ENCODE results near the gene TSEN54. TPM values are rescaled to one million over a fixed set of nuclear protein-coding genes. Genes with fewer than 3 reads are reported as not detected.

The TSEN54 gene
- total RNA-seq, 5 donors from 2014 or later (not counting 1 experiment from before 2014, with no cell fraction given) = 54.9 to 94.7 (median 67.6) TPM

DNA sequence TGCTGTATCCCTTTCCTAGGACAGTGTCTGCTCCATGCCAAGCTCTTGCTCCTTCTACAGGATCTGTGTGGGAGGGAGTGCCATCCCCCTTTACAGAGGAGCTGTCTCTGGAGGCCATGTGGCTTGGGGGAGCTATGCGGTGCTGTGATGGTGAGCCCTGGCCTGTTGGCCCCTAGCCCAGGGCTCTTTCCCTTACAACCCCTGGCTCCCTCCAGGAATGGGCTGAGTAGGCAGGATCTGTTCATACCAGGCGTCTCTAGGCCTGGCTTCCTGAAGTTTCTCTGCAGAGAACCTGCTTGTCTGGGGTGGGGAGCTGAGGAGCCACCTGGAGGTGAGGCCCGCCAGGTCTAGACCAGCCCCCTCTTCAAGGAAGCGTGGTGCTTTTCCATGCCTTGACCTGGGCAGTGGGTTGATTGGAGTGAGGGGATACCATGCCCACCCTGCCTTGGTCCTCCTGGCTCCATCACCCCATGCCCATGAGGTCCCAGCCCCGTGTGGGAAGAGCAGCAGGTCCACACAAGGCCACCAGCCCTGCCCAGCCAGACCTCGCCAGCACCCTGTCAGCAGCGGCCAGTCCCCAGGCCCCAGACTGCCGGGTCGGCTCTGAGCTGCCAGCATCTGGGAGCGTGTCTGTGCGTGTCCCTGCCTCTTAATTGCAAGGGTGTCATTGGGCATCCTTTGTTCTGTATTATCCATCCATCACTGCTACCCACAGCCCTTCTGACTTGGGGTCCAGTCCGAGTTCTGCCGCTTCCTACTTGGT lies 23.8 kb downstream of the TSEN54 start:
- ChIA-PET POLR2A (interaction anchor here in 1 of 2 donors (0.6 to 0.7 kb wide), 2 partner anchors 15 to 385 kb away, joined by 3 to 8 read pairs; partner anchors contain the start of gene LLGL2), CTCF (interaction anchor here (0.5 to 0.6 kb wide), 2 partner anchors 228 to 849 kb away, joined by 3 read pairs; no protein-coding TSS in a partner anchor)
- Mint-ChIP-seq H3K4me3 (no peak overlapping the region), H3K4me1 (peaks cover 8 to 16% (median 10%) of the 10 kb centered on the region in 3 donors), H3K27me3 (no peaks in the 10 kb centered on the region), H3K36me3 (peaks cover 12% of the 10 kb centered on the region), H3K9me3 (no peaks in the 10 kb centered on the region), H3K27ac (no peak overlapping the region)
- no peak for ATAC-seq (replicated peaks in 1 of 4)
- no peaks in the 10 kb centered on the region for H3K9me3 ChIP-seq
- H3K36me3 ChIP-seq (ENCODE audit: control insufficient read depth in 2 of 2, extremely low read depth in 1 of 2, insufficient read depth in 1 of 2, low read length in 1 of 2) = peaks cover 3 to 23% of the 10 kb centered on the region in 2 donors
- peaks cover 4 to 22% of the 10 kb centered on the region in 2 experiments for H3K4me1 ChIP-seq (ENCODE audit: control insufficient read depth in 1 of 2, extremely low read depth in 1 of 2, insufficient read depth in 2 of 2, low read length in 2 of 2)
- no peak overlapping the region for H3K27ac ChIP-seq (ENCODE audit: low read length)
- 90% methylated on average over 8 of the region's 13 CpGs for WGBS (ENCODE audit: insufficient coverage)
- H3K4me3 ChIP-seq (ENCODE audit: control insufficient read depth in 1 of 2, extremely low read depth in 1 of 2, low read length in 1 of 2) = no peak overlapping the region
- H3K27me3 ChIP-seq (replicated peaks in 1 of 2; ENCODE audit: control insufficient read depth in 2 of 2, extremely low read depth in 1 of 2, insufficient read depth in 2 of 2, low read length in 1 of 2) = peaks cover 0 to 3% of the 10 kb centered on the region in 2 experiments
- DNase-seq = no peak

DNA sequence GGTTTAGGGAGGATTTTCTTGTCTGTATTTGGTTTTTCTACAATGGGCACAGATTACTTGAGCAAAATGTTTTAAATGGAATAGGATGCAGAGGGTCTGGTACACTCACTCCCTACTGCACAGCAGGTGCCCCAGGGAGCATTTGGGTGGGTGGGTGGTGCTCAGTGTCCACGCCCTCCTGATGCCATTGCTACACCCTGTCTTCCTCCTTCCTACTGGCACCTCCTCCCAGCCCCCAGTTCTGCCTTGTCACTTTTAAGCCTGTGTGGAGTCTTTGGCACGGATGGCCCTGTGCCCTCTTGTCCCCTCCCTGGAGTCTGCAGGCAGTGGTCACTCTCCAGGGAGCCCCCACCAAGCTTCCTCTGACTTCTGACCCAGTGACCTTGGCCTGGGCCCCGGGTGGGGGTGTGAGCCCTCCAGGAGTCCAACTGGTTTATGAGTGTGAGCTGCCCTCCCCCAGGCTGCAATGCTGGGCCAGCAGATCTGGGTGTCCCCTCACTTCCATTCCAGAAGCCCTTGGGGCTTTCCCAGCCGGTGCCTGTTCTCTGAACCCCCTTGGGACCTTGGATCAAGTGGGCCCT lies 24.7 kb downstream of the TSEN54 start:
- DNase-seq (no peak), ATAC-seq (replicated peaks in 1 of 4) (no peak)
- H3K36me3 Mint-ChIP-seq = peaks cover 20% of the 10 kb centered on the region
- no peak overlapping the region for H3K4me3 Mint-ChIP-seq
- H3K27me3 Mint-ChIP-seq = no peaks in the 10 kb centered on the region
- no peak overlapping the region for H3K4me3 ChIP-seq (ENCODE audit: control insufficient read depth in 1 of 2, extremely low read depth in 1 of 2, low read length in 1 of 2)
- CTCF ChIA-PET = no interaction called here
- POLR2A ChIA-PET = no interaction called here
- H3K9me3 Mint-ChIP-seq = no peaks in the 10 kb centered on the region
- peaks cover 3 to 23% of the 10 kb centered on the region in 2 donors for H3K36me3 ChIP-seq (ENCODE audit: control insufficient read depth in 2 of 2, extremely low read depth in 1 of 2, insufficient read depth in 1 of 2, low read length in 1 of 2)
- H3K27ac Mint-ChIP-seq = no peak overlapping the region
- peaks cover 0 to 13% of the 10 kb centered on the region in 2 experiments for H3K4me1 ChIP-seq (ENCODE audit: control insufficient read depth in 1 of 2, extremely low read depth in 1 of 2, insufficient read depth in 2 of 2, low read length in 2 of 2)
- peaks cover 0 to 3% of the 10 kb centered on the region in 2 experiments for H3K27me3 ChIP-seq (replicated peaks in 1 of 2; ENCODE audit: control insufficient read depth in 2 of 2, extremely low read depth in 1 of 2, insufficient read depth in 2 of 2, low read length in 1 of 2)
- 90% methylated on average over 3 of the region's 4 CpGs for WGBS (ENCODE audit: insufficient coverage)
- H3K9me3 ChIP-seq = no peaks in the 10 kb centered on the region
- H3K4me1 Mint-ChIP-seq = peaks cover 0 to 8% (median 3%) of the 10 kb centered on the region in 3 donors
- no peak overlapping the region for H3K27ac ChIP-seq (ENCODE audit: low read length)

DNA sequence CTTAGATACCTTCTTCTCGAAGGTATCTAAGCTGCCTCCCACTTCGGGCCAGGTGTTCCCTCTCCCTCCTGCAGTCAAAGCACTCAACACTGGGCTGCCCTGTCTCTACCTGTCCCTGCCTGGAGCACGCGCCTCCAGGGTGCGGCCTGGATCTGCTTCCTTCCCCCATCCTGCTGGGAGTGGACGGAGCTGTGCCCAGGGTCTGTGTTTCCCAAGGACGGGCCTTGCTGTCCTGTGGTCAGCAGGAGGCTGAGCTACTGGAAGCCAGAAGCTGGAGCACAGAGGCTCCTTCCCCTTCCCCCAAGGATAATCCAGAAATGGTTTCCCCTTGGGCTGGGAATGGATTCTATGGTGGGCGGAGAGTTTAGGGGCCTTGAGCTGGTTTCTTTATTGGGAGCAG lies 25.9 kb downstream of the TSEN54 start:
- DNase-seq = no peak
- Mint-ChIP-seq H3K4me3 (no peak overlapping the region), H3K27ac (no peak overlapping the region), H3K4me1 (peaks cover 0 to 5% (median 0%) of the 10 kb centered on the region in 3 donors), H3K9me3 (no peaks in the 10 kb centered on the region), H3K36me3 (peaks cover 23% of the 10 kb centered on the region), H3K27me3 (no peaks in the 10 kb centered on the region)
- Histone ChIP-seq H3K9me3 (no peaks in the 10 kb centered on the region), H3K4me3 (ENCODE audit: control insufficient read depth in 1 of 2, extremely low read depth in 1 of 2, low read length in 1 of 2) (no peak overlapping the region), H3K36me3 (ENCODE audit: control insufficient read depth in 2 of 2, extremely low read depth in 1 of 2, insufficient read depth in 1 of 2, low read length in 1 of 2) (peaks cover 3 to 30% of the 10 kb centered on the region in 2 donors), H3K27ac (ENCODE audit: low read length) (no peak overlapping the region), H3K4me1 (ENCODE audit: control insufficient read depth in 1 of 2, extremely low read depth in 1 of 2, insufficient read depth in 2 of 2, low read length in 2 of 2) (peaks cover 0 to 7% of the 10 kb centered on the region in 2 experiments), H3K27me3 (replicated peaks in 1 of 2; ENCODE audit: control insufficient read depth in 2 of 2, extremely low read depth in 1 of 2, insufficient read depth in 2 of 2, low read length in 1 of 2) (peaks cover 0 to 3% of the 10 kb centered on the region in 2 experiments)
- ATAC-seq (replicated peaks in 1 of 4) = no peak
- CTCF ChIA-PET = no interaction called here
- 98% methylated on average over 5 of the region's 8 CpGs for WGBS (ENCODE audit: insufficient coverage)
- POLR2A ChIA-PET = interaction anchor here in 1 of 2 donors (0.7 kb wide), 1 partner anchor 115 kb away, joined by 6 read pairs; no protein-coding TSS in a partner anchor

DNA sequence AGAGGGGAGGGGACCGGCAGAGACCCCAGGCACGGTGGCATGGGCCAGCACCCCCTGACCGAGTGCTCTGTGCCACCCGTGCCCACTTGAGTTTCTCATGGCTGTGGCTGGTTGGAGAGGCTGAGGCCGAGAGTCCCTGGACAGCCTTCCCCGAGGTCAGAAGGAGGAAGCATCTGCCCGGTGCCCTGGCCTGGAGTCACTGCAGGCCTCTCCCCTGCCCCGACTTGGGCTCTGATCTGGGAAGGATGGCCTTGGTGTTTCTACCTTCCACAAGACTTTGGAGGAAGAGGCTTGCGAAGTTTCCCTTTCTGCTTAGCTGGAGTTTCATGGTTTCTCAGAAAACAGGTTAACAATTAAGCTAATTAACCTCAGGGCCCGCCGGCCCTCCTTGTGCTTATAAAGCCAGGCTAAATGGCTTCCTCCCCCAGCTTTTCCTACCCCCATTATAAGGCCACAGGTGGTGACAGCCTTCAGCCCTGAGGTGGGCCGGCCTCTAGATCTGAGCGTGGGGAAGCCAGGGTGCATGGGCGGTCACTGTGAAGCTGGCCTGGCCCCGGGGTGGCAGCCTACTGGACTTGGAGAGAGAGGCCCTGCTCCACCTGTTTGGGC lies 26.5 kb downstream of the TSEN54 start:
- Mint-ChIP-seq H3K4me1 (peaks cover 0 to 5% (median 0%) of the 10 kb centered on the region in 3 donors), H3K4me3 (no peak overlapping the region), H3K27me3 (no peaks in the 10 kb centered on the region), H3K9me3 (no peaks in the 10 kb centered on the region), H3K27ac (no peak overlapping the region), H3K36me3 (peaks cover 23% of the 10 kb centered on the region)
- H3K27me3 ChIP-seq (replicated peaks in 1 of 2; ENCODE audit: control insufficient read depth in 2 of 2, extremely low read depth in 1 of 2, insufficient read depth in 2 of 2, low read length in 1 of 2) = peaks cover 0 to 3% of the 10 kb centered on the region in 2 experiments
- peaks cover 0 to 4% of the 10 kb centered on the region in 2 experiments for H3K4me1 ChIP-seq (ENCODE audit: control insufficient read depth in 1 of 2, extremely low read depth in 1 of 2, insufficient read depth in 2 of 2, low read length in 2 of 2)
- H3K9me3 ChIP-seq = no peaks in the 10 kb centered on the region
- H3K4me3 ChIP-seq (ENCODE audit: control insufficient read depth in 1 of 2, extremely low read depth in 1 of 2, low read length in 1 of 2) = no peak overlapping the region
- DNase-seq (no peak), ATAC-seq (replicated peaks in 1 of 4) (no peak)
- WGBS (ENCODE audit: insufficient coverage) = 98% methylated on average over 8 of the region's 15 CpGs
- peaks cover 3 to 30% of the 10 kb centered on the region in 2 donors for H3K36me3 ChIP-seq (ENCODE audit: control insufficient read depth in 2 of 2, extremely low read depth in 1 of 2, insufficient read depth in 1 of 2, low read length in 1 of 2)
- CTCF ChIA-PET = no interaction called here
- H3K27ac ChIP-seq (ENCODE audit: low read length) = no peak overlapping the region
- POLR2A ChIA-PET = no interaction called here

DNA sequence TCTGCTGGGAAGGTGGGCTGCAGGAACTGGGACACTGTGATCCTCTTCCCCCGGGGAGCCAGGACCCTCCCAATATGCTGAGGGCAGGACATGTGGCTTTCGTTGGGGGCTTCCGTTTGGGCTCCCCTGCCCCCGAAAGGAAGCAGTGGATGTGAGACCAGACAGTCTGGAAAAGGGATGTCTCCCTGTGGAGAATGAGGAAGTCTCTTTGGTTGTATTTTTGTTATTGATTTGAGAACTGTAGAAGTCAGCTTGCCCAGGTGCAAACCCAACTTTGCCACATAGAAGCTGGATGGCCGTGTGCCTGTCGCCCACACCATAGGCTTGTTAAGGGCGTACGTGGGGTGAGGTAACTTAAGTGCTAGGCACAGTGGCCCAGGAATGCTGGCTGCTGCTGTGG lies 27.9 kb downstream of the TSEN54 start:
- DNase-seq (no peak), ATAC-seq (replicated peaks in 1 of 4) (no peak)
- Mint-ChIP-seq H3K4me3 (no peak overlapping the region), H3K27me3 (no peaks in the 10 kb centered on the region), H3K4me1 (peaks cover 0 to 3% (median 0%) of the 10 kb centered on the region in 3 donors), H3K36me3 (peaks cover 22% of the 10 kb centered on the region), H3K27ac (no peak overlapping the region), H3K9me3 (no peaks in the 10 kb centered on the region)
- H3K27ac ChIP-seq (ENCODE audit: low read length) = no peak overlapping the region
- peaks cover 0 to 3% of the 10 kb centered on the region in 2 experiments for H3K27me3 ChIP-seq (replicated peaks in 1 of 2; ENCODE audit: control insufficient read depth in 2 of 2, extremely low read depth in 1 of 2, insufficient read depth in 2 of 2, low read length in 1 of 2)
- ChIA-PET POLR2A (no interaction called here), CTCF (interaction anchor here in 1 of 2 donors (0.6 kb wide), 1 partner anchor 194 kb away, joined by 5 read pairs; no protein-coding TSS in a partner anchor)
- no peak overlapping the region for H3K4me3 ChIP-seq (ENCODE audit: control insufficient read depth in 1 of 2, extremely low read depth in 1 of 2, low read length in 1 of 2)
- peaks cover 0 to 4% of the 10 kb centered on the region in 2 experiments for H3K4me1 ChIP-seq (ENCODE audit: control insufficient read depth in 1 of 2, extremely low read depth in 1 of 2, insufficient read depth in 2 of 2, low read length in 2 of 2)
- WGBS (ENCODE audit: insufficient coverage) = 91% methylated on average over 7 of the region's 8 CpGs
- H3K9me3 ChIP-seq = no peaks in the 10 kb centered on the region
- peaks cover 0 to 35% of the 10 kb centered on the region in 2 donors for H3K36me3 ChIP-seq (ENCODE audit: control insufficient read depth in 2 of 2, extremely low read depth in 1 of 2, insufficient read depth in 1 of 2, low read length in 1 of 2)

DNA sequence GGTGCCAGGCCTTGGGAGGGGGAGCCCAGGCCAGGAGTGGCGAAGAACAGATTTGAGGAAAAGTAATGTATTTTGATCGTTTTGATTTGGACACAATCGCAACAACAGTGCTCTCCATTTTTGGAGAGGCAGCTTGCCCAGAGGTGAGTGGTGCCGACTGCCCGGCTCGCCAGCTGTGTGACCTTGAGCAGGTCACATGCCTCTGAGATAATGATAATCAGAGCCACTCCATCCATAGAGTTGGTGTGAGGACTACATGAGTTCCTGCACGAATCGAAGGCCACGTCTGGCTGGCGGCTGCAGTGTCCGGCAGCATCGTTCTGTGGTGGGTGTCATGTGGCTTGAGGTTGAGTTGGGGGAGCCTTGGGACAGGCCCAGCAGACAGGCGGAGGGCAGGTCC lies 29.9 kb downstream of the TSEN54 start:
- H3K9me3 Mint-ChIP-seq = no peaks in the 10 kb centered on the region
- Histone ChIP-seq H3K27me3 (replicated peaks in 1 of 2; ENCODE audit: control insufficient read depth in 2 of 2, extremely low read depth in 1 of 2, insufficient read depth in 2 of 2, low read length in 1 of 2) (no peaks in the 10 kb centered on the region), H3K27ac (ENCODE audit: low read length) (no peak overlapping the region), H3K36me3 (ENCODE audit: control insufficient read depth in 2 of 2, extremely low read depth in 1 of 2, insufficient read depth in 1 of 2, low read length in 1 of 2) (peaks cover 0 to 32% of the 10 kb centered on the region in 2 donors), H3K9me3 (no peaks in the 10 kb centered on the region), H3K4me1 (ENCODE audit: control insufficient read depth in 1 of 2, extremely low read depth in 1 of 2, insufficient read depth in 2 of 2, low read length in 2 of 2) (peaks cover 0 to 3% of the 10 kb centered on the region in 2 experiments), H3K4me3 (ENCODE audit: control insufficient read depth in 1 of 2, extremely low read depth in 1 of 2, low read length in 1 of 2) (no peak overlapping the region)
- no peak overlapping the region for H3K4me3 Mint-ChIP-seq
- H3K4me1 Mint-ChIP-seq = peaks cover 0 to 3% (median 0%) of the 10 kb centered on the region in 3 donors
- CTCF ChIA-PET = no interaction called here
- no peak overlapping the region for H3K27ac Mint-ChIP-seq
- POLR2A ChIA-PET = interaction anchor here in 1 of 2 donors (0.5 kb wide), 1 partner anchor 173 kb away, joined by 8 read pairs; no protein-coding TSS in a partner anchor
- DNase-seq (no peak), ATAC-seq (replicated peaks in 1 of 4) (no peak)
- 98% methylated on average over 12 of the region's 13 CpGs for WGBS (ENCODE audit: insufficient coverage)
- no peaks in the 10 kb centered on the region for H3K27me3 Mint-ChIP-seq
- H3K36me3 Mint-ChIP-seq = peaks cover 22% of the 10 kb centered on the region

Data from T-cell (primary cell).